Islet of Langerhans (tissue), 1 donor: ENCODE data around the gene PILRB.
"Not testable (repeated sequence)": the region's sequence is repeated elsewhere in the genome, so short reads cannot be mapped to it uniquely, and the experiment has no call there.

Source experiments
- FAIRE-seq: peaks from one replicate; lab custom pipeline; 2011; peaks lifted over from hg19 to GRCh38; lab: Jason Lieb, UNC

PILRB gene

DNA sequence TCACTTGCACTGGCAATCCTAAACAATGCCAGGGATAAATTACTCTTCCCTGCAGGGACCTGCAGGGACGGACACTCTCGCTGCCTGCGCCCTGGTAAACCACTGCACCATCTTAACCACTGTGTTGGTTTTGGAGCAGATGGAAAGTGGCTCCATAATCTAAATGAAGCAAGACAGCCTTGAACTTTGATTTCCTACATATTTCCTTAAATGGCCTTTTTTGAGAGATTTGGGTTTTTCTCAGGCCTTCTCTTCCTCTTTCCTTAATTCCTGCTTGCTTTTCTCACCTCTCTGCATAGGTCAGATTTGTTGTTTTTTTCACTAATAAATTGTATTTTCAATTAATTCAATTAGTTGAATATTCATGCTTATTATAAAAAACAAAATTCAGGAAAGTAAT, 18.1 kb downstream of the PILRB start:
- FAIRE-seq = no peak

DNA sequence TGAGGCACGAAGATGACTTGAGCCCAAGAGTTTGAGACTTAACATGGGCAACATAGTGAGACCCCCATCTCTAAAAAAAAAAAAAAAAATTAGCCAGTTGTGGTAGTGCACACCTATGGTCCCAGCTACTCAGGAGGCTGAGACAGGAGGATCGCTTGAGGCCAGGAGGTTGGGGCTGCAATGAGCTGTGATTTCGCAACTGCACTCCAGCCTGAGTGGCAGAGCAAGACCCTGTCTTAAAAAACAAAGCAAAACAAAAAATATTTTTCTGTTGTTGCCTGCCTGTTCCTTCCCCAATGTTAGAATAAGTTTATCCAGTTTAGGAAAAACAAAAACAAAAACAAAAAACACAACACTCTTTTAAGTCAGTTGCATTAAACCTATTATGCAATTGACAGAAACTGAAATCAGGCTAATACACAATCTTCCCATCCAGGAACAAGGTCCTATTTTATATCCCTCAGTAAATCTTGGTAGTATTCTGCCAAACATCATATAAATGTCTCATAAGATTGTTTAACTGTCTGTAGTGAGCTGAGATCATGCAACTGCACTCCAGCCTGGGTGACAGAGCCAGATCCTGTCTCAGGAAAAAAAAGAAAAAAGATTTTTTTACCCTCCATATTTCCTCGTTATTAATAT, 20.3 kb downstream of the PILRB start:
- FAIRE-seq = no peak

DNA sequence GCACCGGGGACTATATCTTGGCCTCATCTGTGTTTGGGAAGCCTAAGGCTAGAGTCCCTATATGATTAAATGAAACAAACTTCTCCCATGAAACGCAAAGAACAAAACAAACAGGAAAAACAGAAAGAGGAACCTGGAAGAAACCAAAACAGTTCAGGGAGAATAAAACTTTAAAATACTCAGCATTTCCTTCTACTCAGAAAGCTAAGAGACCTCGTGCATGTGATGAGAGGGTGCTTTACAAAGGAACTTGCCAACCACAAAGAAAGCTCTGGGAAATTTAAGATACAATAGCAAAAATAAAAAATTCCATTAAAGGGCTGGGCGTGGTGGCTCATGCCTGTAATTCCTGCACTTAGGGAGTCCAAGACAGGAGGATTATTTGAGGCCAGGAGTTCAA, 22.3 kb downstream of the PILRB start:
- no peak for FAIRE-seq

DNA sequence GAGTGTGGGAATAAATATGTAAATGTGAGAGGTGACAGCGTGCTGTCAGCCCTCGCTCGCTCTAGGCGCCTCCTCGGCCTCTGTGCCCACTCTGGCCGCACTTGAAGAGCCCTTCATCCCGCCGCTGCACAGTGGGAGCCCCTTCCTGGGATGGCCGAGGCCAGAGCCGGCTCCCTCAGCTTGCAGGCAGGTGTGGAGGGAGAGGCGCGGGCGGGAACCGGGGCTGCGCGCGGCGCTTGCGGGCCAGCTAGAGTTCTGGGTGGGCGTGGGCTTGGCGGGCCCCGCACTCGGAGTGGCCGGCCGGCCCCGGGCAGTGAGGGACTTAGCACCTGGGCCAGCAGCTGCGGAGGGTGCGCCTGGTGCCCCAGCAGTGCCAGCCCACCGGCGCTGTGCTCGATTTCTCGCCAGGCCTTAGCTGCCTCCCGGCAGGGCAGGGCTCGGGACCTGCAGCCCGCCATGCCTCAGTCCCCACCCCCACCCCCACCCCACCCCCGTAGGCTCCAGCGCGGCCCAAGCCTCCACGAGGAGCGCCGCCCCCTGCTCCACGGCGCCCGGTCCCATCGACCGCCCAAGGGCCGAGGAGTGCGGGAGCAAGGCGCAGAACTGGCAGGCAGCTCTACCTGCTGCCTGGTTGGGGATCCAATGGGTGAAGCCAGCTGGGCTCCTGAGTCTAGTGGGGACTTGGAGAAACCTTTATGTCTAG, 23.8 kb downstream of the PILRB start:
- FAIRE-seq = not testable (repeated sequence)

DNA sequence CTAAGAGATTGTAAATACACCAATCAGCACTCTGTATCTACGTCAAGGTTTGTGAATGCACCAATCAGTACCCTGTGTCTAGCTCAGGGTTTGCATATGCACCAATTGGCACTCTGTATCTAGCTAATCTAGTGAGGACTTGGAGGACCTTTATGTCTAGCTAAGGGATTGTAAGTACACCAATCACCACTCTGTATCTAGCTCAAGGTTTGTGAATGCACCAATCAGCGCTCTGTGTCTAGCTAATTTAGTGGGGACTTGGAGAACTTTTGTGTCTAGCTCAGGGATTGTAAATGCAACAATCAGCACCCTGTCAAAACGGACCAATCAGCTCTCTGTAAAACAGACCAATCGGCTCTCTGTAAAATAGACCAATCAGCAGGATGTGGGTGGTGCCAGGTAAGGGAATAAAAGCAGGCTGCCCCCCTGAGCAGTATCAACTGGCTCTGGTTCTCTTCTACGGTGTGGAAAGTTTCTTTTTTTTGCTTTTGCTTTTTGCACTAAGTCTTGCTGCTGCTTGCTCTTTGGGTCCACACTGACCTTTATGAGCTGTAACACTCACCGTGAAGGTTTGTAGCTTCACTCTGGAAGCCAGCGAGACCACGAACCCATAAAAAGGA, 24.4 kb downstream of the PILRB start:
- not testable (repeated sequence) for FAIRE-seq

DNA sequence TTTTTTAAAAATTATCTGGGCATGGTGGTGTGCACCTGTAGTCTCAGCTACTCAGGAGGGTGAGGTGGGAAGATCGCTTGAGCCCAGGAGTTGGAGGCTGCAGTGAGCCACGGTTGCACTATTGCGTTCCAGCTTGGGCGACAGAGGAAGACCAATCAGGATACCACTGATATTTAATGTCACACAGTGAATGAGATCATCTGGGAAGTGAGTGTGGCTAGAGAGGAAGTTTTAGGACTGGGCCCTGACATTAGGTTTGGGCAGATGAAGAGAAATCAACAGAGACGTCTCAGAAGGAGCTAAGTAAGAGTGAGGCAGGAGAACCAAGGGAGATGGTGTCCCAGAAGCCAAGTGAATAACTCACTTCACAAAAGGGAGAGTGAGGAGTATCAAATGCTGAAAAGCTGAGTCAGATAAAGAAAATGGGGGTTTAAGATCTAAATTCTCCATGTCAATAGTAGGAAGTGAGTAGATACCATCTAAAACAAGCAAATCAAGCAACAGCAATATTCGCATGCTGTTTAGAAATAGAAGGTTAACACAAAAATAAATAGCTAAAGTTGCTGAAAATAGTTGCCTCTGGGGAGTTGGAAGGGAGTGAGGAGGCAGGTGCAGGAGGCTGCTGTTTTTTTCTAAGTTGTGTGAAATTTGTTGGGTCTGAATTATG, 26.8 kb downstream of the PILRB start:
- FAIRE-seq = no peak

DNA sequence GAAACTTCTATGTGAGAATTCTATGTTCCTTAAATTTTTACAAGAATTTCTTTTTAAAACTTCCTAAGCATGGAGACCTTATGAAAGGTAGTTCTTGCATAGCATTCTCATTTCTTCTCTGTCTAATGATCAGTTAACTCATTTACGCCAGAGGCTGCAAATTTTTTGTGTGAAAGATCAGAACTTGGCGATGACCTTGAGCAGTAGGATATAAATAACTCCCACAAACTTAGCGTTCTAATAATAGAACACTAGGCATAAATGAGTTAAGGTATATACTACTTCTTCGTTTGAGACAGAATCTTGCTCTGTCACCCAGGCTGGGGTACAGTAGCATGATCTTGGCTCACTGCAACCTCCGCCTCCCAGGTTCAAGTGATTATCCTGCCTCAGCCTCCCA, 29.0 kb downstream of the PILRB start:
- FAIRE-seq = no peak

DNA sequence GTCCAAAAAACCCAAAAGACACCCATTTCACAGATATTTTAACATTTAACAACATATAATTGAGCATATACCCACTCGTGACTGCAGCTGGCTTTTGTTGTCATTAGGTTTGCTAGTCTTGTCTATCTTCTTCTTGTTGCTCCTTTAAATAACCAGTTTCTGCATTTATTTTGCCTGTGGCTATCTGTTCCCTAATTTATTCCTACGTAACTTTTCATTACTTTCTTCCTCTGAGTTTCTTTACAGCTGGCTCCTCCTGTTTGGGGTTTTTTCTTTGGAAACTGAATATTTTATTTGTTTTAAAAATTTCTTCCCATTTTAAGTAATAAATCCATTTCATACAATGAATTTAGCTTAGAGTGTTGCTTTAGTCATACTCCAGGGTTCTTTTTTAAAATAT, 29.8 kb downstream of the PILRB start:
- no peak for FAIRE-seq

DNA sequence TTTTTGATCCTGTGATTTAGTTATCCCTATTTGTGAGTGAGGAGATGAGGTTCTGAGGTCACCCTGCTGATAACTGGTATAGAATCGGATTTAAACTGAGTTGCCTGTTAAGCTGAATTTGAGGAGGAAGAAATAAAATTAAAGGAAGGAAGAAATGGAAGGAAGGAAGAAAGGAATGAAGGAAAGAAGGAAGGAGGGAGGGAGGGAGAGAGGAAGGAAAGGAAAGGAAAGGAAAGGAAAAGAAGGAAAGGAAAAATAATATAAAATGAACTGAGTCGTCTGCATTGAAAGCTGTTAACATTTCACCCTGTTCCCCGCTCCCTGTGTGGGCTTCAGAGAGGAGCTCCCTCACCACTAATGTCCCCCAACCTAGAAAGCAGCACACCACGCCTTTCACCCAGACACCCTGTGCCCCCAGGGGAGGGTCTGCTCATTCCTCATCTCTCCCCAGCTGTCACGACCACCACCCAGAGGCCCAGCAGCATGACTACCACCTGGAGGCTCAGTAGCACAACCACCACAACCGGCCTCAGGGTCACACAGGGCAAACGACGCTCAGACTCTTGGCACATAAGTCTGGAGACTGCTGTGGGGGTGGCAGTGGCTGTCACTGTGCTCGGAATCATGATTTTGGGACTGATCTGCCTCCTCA, 31.6 kb downstream of the PILRB start:
- no peak for FAIRE-seq

DNA sequence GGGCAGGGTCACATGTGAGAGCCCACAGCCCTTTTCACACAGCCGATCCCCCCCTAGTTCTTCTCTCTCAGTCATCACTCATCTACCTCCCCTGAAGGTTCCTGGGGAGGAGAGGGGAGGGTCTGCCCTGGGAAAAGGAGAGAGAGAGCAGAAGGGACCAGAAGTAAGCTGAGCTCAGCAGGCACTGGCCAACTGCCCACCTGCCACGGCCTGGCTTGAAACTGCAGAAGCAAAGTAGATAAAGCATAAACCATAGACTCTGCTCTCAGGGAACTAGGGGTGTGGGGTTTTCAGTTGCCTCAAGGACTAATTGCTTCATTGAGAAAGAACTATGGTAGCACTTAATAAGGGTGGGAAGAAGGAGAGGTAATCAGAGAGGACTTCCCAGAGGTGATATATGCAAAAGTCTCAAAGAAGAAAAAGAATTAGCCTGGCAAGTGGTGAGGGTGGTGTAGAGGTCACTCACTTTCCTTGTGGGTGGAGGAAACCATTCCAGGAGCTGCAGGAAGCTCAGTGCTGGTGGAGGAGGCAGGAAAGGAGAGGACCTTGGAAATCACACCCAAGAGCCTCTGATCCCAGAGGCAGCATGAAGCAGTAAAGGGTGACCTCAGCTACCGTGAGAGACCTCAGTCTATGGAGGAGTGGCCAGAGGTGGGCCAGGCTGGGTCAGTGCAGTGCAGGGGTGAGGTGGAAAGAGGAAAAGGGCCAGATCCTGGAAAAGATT, 32.5 kb downstream of the PILRB start:
- FAIRE-seq = no peak

DNA sequence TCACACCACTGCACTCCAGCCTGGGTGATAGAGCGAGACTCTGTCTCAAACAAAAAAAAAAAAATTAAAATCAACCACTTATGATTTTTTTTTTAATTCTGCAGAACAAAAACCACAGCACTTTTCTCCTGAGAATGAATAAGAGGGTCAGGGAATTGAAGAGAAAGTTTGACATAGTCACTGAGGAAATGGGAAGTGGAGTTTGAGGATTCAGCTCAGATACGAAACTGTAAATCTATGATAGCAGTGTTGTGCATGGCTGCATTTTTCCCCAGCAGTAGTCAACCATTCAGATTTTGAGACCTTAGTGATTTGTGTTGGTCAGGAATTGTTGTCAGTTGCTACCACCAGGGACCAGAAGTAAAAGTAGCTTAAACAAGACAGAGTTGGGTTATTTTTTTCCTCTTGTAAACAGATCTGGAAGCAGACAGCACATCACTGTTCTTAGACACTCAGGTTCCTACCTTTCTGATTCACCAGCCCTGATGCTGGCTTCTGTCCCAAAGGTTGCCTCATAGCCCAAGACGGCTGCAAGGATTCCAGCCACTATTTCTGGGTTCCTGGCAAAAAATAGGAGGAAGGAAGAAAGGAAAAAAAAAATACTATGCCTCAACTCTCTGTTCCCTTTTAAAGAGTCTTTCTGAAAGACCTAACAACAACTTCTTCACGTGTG, 35.5 kb downstream of the PILRB start:
- FAIRE-seq = no peak

DNA sequence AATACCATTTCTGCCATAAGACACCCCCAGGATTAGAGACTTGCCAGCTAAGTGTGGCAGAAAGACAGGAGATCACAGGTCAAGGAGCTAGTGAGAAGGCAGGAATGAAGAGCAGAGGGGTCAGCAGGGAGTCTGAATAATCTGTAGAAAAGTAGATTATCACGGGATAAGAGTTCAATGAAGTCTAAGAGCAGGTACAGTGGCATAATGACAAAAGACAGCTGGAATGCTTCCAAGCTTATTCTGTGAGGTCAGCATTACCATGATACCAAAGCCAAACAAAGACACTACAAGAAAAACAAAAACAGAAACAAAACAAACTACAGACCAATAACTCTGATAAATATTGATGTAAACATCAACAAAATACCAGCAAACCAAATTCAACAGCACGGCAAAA, 36.2 kb downstream of the PILRB start:
- no peak for FAIRE-seq

DNA sequence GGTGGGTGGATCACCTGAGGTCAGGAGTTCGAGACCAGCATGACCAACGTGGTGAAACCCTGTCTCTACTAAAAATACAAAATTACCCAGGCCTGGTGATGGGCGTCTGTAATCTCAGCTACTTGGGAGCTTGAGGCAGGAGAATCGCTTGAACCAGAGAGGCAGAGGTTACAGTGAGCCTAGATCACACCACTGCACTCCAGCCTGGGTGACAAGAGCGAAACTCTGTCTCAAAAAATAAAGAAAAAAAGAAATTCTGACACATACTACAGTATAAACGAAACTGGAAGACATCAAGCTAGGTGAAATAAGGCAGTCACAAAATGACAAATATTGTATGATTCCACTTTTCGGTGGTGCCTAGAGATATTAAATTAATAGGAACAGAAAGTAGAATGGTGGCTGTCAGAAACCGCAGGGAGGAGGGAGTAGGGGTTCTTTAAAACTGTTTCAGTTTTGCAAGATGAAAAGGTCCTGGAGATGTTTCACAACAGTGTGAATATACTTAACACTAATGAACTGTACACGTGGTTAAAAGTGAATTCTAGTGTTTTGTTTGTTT, 38.6 kb downstream of the PILRB start:
- no peak for FAIRE-seq

DNA sequence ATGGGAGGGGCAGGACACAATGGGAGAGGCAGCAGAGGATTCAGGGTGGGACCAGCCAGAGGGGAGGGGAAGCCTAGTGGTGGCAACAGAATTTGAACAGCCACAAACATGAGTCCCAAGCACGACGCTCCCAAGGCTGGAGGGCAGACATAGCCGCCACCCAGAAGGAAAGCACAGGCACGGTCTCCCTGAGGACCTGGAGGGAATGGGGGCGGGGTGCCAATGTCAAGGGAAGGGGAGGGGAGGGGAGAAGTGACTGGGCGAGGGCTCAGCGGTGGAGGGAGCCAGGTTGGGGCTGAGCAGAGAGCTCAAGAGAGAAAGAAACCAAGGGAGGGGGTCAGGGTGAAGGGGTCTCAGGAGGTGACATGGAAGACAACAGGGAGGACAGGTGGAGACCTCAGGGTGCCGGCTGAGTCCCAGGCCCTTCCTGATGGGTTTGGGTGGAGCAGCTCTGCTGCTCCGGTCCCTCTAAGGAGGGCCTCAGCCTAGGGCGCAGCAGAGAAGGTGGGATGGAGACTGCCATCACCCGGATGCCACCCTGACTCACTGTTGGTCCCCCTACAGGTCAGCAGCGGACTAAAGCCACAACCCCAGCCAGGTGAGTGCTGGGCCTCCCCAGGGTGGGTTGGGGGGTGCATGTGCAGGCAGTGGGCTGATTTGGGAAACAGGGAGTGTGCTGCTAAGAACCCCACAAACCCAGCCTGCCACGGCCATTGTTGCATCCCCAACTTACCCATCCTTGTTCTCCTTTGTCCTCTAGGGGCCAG, 39.6 kb downstream of the PILRB start:
- FAIRE-seq = no peak

DNA sequence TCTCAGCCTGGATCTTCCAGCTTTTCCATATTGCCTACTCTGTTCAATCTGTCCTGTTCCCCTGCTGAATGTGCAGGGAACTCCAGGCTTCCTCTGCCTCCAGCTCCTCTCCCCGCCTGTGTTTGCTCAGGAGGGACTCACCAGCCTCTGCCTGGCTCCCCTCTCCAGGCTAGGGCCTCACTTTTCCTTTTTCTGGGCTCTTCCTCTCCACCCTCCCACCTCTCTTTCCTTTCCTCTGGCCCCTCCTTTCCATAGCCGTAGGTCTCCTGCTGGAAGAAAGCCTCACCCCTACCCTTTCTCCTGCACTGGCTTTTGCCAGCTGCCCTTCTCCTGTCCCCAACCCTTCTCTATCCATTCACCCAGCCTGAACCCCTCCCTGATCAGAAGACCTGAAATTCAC, 40.3 kb downstream of the PILRB start:
- FAIRE-seq = no peak

DNA sequence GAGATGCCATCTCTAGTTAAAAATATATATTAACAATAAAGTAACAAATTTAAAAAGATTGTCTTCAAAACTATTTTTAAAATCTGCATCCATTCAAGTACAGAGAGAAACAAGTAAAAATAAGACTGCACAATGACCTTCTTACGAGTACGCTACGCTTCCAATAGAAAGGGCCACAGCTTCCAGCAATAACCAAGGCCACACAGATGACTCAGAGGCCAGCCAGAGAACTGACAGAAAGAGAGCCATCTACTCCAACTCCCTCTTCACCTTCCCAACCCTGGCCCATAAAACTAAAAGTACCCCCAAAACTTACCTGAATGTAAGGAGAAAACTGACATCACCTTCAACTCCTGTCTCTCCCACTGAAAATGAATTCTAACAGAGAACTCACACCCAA, 42.1 kb downstream of the PILRB start:
- FAIRE-seq = no peak

DNA sequence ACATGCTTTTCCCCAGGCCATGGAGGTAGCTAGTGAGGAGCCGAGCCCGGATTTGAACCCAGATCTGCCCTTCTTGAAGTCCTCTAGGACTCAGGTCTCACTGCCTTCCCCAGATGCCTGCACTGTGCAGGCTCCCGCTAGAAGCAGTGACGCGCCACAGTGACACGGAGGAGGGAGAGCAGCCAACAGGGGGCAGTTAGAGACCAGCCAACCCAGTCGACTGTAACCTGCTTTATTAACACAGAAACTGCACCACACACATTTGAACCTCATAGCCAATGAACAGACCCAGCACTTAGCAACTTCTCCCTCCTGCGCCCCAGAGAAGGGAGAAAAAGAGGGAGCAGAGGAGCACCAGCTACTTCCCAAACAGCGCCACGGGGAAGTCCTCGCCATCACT, 42.7 kb downstream of the PILRB start:
- no peak for FAIRE-seq

DNA sequence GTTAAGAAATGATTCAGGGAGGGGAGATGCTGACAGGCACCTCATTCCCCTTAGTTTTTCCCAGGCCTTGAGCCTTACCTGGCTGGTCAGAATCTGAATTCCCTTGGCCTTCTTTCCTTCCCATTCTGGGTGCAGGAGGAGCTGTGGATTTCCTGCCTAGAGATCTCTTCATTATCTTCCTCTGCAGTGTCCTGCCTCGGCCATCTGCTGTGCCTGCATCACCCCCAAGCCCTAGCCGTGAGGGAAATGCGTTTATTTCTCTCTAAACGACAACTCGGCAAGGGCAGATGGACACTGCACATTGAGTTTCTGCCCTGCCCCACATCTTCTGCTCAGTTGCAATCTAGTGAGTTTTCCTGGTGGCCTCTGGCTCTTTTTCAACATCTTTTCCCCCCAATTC, 43.9 kb downstream of the PILRB start:
- FAIRE-seq = no peak

DNA sequence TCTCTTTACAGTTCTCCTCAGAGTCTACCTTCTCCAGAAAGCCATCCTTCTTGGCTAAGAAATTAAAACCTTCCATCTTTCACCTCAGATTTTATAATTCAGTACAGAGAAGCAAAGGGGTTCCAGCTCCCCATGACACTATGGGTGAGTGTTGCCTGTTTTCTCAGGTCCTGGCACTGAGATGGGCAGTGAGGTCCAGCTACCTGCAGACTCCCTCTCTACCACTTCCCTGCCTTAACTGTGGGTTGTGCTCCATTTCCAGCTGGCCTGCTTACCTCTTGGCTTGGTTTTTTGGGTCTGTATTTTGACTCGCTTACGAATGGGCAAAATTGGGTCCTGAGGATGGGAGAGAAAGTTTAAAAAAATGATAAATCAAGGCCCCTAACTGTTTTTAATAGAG, 44.3 kb downstream of the PILRB start:
- no peak for FAIRE-seq

DNA sequence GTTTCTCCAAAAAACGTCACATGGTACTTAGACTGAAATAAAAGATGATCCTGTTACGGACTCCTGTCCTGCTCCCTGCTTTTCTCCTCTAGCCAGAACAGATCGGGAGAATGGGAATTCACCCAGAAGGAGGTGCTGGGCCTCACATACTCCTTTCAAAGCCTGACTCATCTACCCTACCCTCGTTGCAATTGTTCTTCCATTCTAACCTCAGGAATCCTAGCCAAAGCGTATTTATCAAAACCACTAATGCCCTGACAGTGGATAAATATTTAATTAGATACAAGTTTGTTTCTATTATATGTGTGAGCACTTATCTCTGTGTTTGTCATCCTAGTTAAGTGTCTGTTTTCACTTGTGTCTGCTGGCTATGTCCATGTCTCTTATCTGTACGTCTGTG, 48.9 kb downstream of the PILRB start:
- no peak for FAIRE-seq
